T-helper 2 cell treated with Interferon-gamma antibody and Interleukin-4, amounts not matched to agents 5 μg/mL and 100 μg/mL, for 36 hours (primary cell): ENCODE measurements around the gene FHIP1B.

ENCODE experiments used
- DNase-seq: peaks from one replicate; pipeline ENCODE4 v3.0.0; 2021; ENCODE audit warnings: low spot score
- H3K27ac Mint-ChIP-seq: one replicate; pipeline ENCODE4 v1.8.0; 2021; ENCODE audit warnings: mild to moderate bottlenecking, mixed read lengths
- H3K27me3 Mint-ChIP-seq: one replicate; pipeline ENCODE4 v1.8.0; 2021; ENCODE audit warnings: low read depth, mixed read lengths
- H3K36me3 Mint-ChIP-seq: one replicate; pipeline ENCODE4 v1.8.0; 2021; ENCODE audit warnings: low read depth, mixed read lengths
- H3K4me1 Mint-ChIP-seq: one replicate; pipeline ENCODE4 v1.8.0; 2021; ENCODE audit warnings: low read depth, mixed read lengths
- H3K4me3 Mint-ChIP-seq: one replicate; pipeline ENCODE4 v1.8.0; 2022; ENCODE audit warnings: mild to moderate bottlenecking, moderate library complexity, mixed read lengths
- H3K9me3 Mint-ChIP-seq: one replicate; pipeline ENCODE4 v1.8.0; 2021; ENCODE audit warnings: mixed read lengths

Gene FHIP1B

GRCh38 chr11:6203327-6203726 is 31.1 kb downstream of the FHIP1B start:
- H3K4me1 Mint-ChIP-seq = peaks cover 26% of the 10 kb centered on the region
- H3K27ac Mint-ChIP-seq = no peak overlapping the region
- H3K36me3 Mint-ChIP-seq = peaks cover 3% of the 10 kb centered on the region
- no peaks in the 10 kb centered on the region for H3K9me3 Mint-ChIP-seq
- H3K4me3 Mint-ChIP-seq = peak overlapping the region; percentile 7
- peak; percentile 23 for DNase-seq
- no peaks in the 10 kb centered on the region for H3K27me3 Mint-ChIP-seq

- peaks cover 3% of the 10 kb centered on the region for H3K36me3 Mint-ChIP-seq
- H3K9me3 Mint-ChIP-seq = no peaks in the 10 kb centered on the region
- H3K4me1 Mint-ChIP-seq = peaks cover 26% of the 10 kb centered on the region
- no peak for DNase-seq
- no peak overlapping the region for H3K27ac Mint-ChIP-seq
- H3K27me3 Mint-ChIP-seq = no peaks in the 10 kb centered on the region
- no peak overlapping the region for H3K4me3 Mint-ChIP-seq
These were observed 32.4 kb downstream of the FHIP1B start for GRCh38 chr11:6202041-6202440.

GRCh38 chr11:6201481-6201880 is 33.0 kb downstream of the FHIP1B start:
- Mint-ChIP-seq H3K27ac (no peak overlapping the region), H3K4me1 (peaks cover 28% of the 10 kb centered on the region), H3K36me3 (peaks cover 3% of the 10 kb centered on the region)

GRCh38 chr11:6200975-6201374 is 33.5 kb downstream of the FHIP1B start:
- Mint-ChIP-seq H3K4me3 (no peak overlapping the region), H3K27me3 (no peaks in the 10 kb centered on the region), H3K9me3 (no peaks in the 10 kb centered on the region), H3K4me1 (peaks cover 33% of the 10 kb centered on the region), H3K36me3 (peaks cover 3% of the 10 kb centered on the region), H3K27ac (peak overlapping the region; percentile 10)
- no peak for DNase-seq

More at GRCh38 chr11:6201481-6201880, 33.0 kb downstream of the FHIP1B start:
- DNase-seq = peak; percentile 19
- Mint-ChIP-seq H3K4me3 (no peak overlapping the region), H3K27me3 (no peaks in the 10 kb centered on the region), H3K9me3 (no peaks in the 10 kb centered on the region)

- no peak for DNase-seq
- Mint-ChIP-seq H3K36me3 (peaks cover 3% of the 10 kb centered on the region), H3K9me3 (no peaks in the 10 kb centered on the region), H3K4me3 (no peak within 1 kb of the TSS), H3K27ac (no peak within 1 kb of the TSS), H3K27me3 (no peaks in the 10 kb centered on the region), H3K4me1 (peaks cover 34% of the 10 kb centered on the region)
These were observed 35.1 kb downstream of the FHIP1B start, which contains the start of gene OR52W1 for GRCh38 chr11:6199174-6199810. Gene OR52W1 (plus strand): TSS chr11:6199224. CDS start chr11:6199224, 0 bp downstream.

- H3K9me3 Mint-ChIP-seq = no peaks in the 10 kb centered on the region
- no peak overlapping the region for H3K4me3 Mint-ChIP-seq
- DNase-seq = no peak
- H3K36me3 Mint-ChIP-seq = no peaks in the 10 kb centered on the region
- H3K27me3 Mint-ChIP-seq = peaks cover 4% of the 10 kb centered on the region
- no peak overlapping the region for H3K27ac Mint-ChIP-seq
- H3K4me1 Mint-ChIP-seq = peaks cover 20% of the 10 kb centered on the region
These were observed 36.8 kb downstream of the FHIP1B start for GRCh38 chr11:6197466-6198200.

GRCh38 chr11:6196396-6196795 is 38.0 kb downstream of the FHIP1B start:
- H3K27me3 Mint-ChIP-seq = peaks cover 4% of the 10 kb centered on the region
- H3K36me3 Mint-ChIP-seq = no peaks in the 10 kb centered on the region
- no peak overlapping the region for H3K27ac Mint-ChIP-seq
- H3K4me3 Mint-ChIP-seq = no peak overlapping the region
- peak; percentile 19 for DNase-seq
- H3K9me3 Mint-ChIP-seq = no peaks in the 10 kb centered on the region
- H3K4me1 Mint-ChIP-seq = peaks cover 15% of the 10 kb centered on the region

GRCh38 chr11:6194065-6194581 is 40.3 kb downstream of the FHIP1B start:
- no peaks in the 10 kb centered on the region for H3K9me3 Mint-ChIP-seq
- H3K27me3 Mint-ChIP-seq = peaks cover 4% of the 10 kb centered on the region
- H3K4me1 Mint-ChIP-seq = peaks cover 7% of the 10 kb centered on the region
- DNase-seq = no peak
- H3K36me3 Mint-ChIP-seq = no peaks in the 10 kb centered on the region
- no peak overlapping the region for H3K27ac Mint-ChIP-seq
- no peak overlapping the region for H3K4me3 Mint-ChIP-seq

- Mint-ChIP-seq H3K4me1 (peaks cover 7% of the 10 kb centered on the region), H3K36me3 (no peaks in the 10 kb centered on the region), H3K27me3 (peaks cover 4% of the 10 kb centered on the region), H3K27ac (no peak overlapping the region), H3K4me3 (no peak overlapping the region), H3K9me3 (no peaks in the 10 kb centered on the region)
- no peak for DNase-seq
These were observed 42.7 kb downstream of the FHIP1B start for GRCh38 chr11:6191742-6192141.

- no peaks in the 10 kb centered on the region for H3K9me3 Mint-ChIP-seq
- no peaks in the 10 kb centered on the region for H3K4me1 Mint-ChIP-seq
- no peak overlapping the region for H3K4me3 Mint-ChIP-seq
- H3K27ac Mint-ChIP-seq = no peak overlapping the region
- peaks cover 24% of the 10 kb centered on the region for H3K27me3 Mint-ChIP-seq
- DNase-seq = no peak
- H3K36me3 Mint-ChIP-seq = no peaks in the 10 kb centered on the region
These were observed 59.0 kb downstream of the FHIP1B start for GRCh38 chr11:6175440-6175839.

- H3K4me1 Mint-ChIP-seq = no peaks in the 10 kb centered on the region
- H3K27ac Mint-ChIP-seq = no peak within 1 kb of the TSS
- H3K4me3 Mint-ChIP-seq = no peak within 1 kb of the TSS
- peaks cover 14% of the 10 kb centered on the region for H3K27me3 Mint-ChIP-seq
- no peaks in the 10 kb centered on the region for H3K36me3 Mint-ChIP-seq
- no peak for DNase-seq
- no peaks in the 10 kb centered on the region for H3K9me3 Mint-ChIP-seq
These were observed 64.2 kb downstream of the FHIP1B start, which contains the start of gene OR52B2 for GRCh38 chr11:6170226-6170625. Gene OR52B2 (minus strand): TSS chr11:6170326. CDS start chr11:6170326, 0 bp downstream.
